Upper lobe of left lung (tissue), 4 donors: ENCODE measurements around the gene MKRN1.
"Not testable (repeated sequence)": the region's sequence is repeated elsewhere in the genome, so short reads cannot be mapped to it uniquely, and the experiment has no call there.

ENCODE experiments used
- EP300 ChIP-seq, 4 donors: sonication (generic); formaldehyde crosslinking; IDR thresholded peaks; one replicate each; pipeline ENCODE4 v1.5.1; 2017; ENCODE audit warnings: antibody characterized with exemption in 4 of 4, control low read depth in 2 of 4
- POLR2A ChIP-seq, 4 donors: fragments of 450-650 bp; IDR thresholded peaks; one replicate each; pipeline ENCODE4 v1.5.1; 2016 to 2017; ENCODE audit warnings: antibody characterized with exemption in 4 of 4, mild to moderate bottlenecking in 2 of 4

DNA sequence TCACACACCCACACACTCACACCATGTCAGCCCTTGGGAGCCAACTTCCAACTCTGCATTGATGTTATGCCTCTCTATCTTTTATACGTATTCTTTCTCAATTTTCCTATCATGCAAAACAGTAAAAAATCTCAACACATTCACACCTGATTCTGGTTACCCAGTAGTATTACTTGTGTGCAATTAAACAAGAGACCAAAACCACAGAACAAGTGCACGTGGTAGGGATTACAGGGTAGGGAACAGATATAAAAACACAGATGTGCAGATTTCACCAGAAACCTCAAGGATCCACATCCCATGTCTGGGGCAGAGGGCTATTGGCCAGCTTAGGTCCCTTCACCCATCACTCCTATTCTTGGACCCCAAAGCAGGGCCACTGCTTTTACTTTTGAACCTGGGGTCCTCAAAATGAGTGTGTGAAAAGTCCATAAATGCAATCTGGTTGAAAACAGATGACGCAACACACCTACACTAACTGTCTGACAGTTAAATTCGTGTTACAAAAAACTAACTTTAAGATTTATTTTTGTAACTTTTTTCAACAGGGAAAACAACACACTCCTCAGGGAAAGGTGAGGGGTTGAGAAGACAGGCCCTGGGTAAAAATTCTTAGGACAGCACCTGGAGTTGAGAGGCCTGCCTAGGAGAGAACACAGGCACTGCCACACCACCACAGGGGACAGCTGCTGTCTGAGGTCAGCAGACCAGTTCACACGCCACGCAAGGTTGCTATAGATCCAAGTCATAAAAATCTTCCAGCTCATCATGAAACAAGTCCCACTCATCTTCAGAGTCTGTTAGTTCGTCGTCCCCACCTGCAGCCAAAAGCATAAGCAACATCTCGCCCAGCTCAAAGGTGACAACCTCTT lies 25.3 kb downstream of the MKRN1 start:
- not testable (repeated sequence) for TF ChIP-seq POLR2A, EP300 (IDR thresholded peaks at IDR 0.05)
